Loucy (cell line): ENCODE data around the gene GOLM1.

Source experiments
- CTCF ChIP-seq: fragments of 200-600 bp; sonication (generic); conservative IDR thresholded peaks from 2 replicates; pipeline ENCODE4 v1.5.1; 2014; ENCODE audit warnings: mild to moderate bottlenecking, antibody characterized with exemption, low read length
- EZH2phosphoT487 ChIP-seq: fragments of 200-600 bp; IDR thresholded peaks from 2 replicates; pipeline ENCODE4 v1.6.1; 2018; ENCODE audit warnings: antibody characterized with exemption, mild to moderate bottlenecking, moderate library complexity, borderline replicate concordance

- TF ChIP-seq CTCF (no peak), EZH2phosphoT487 (no peak)
Observed at GRCh38 chr9:86052556-86053468, 46.5 kb downstream of the GOLM1 start.
